Measurements from ENCODE around the gene CFAP47. TPM values are rescaled to one million over a fixed set of nuclear protein-coding genes. Genes with fewer than 3 reads are reported as not detected.

The CFAP47 gene
- polyA plus RNA-seq, 1 donor: 0.91 TPM

Other genes starting within 250 kb of the CFAP47 start
- gene MAGEB16, start 121.4 kb upstream of the CFAP47 start, polyA plus RNA-seq (ENCODE audit: insufficient read length): not detected

Measured in left kidney (tissue), 1 donor.